Liver (tissue), 9 donors: ENCODE measurements around the gene CRACDL. TPM values are rescaled to one million over a fixed set of nuclear protein-coding genes. Genes with fewer than 3 reads are reported as not detected.

ENCODE experiments used
- DNase-seq: peaks from one replicate; pipeline ENCODE4 v3.0.0-alpha.2; 2017; ENCODE audit warnings: low spot score
- H3K27ac ChIP-seq, 2 donors: one replicate each; pipeline ENCODE4 v1.7.0; 2013; ENCODE audit warnings: inconsistent platforms in 2 of 2, low read length in 2 of 2, control low read depth in 1 of 2, low read depth in 1 of 2, mild to moderate bottlenecking in 1 of 2
- H3K27me3 ChIP-seq, 4 donors: one replicate each; pipeline versions ENCODE4 v1.6.1 to v1.7.0; 2013; ENCODE audit warnings: low read length in 3 of 4, inconsistent platforms in 1 of 4, mild to moderate bottlenecking in 1 of 4, moderate library complexity in 1 of 4; ENCODE audit not compliant: control insufficient read depth in 4 of 4, insufficient read depth in 4 of 4
- H3K36me3 ChIP-seq, 4 donors: one replicate each; pipeline versions ENCODE4 v1.6.1 to v1.7.0; 2013; ENCODE audit warnings: low read length in 3 of 4, mild to moderate bottlenecking in 3 of 4, low read depth in 1 of 4, moderate library complexity in 1 of 4; ENCODE audit not compliant: control insufficient read depth in 4 of 4, insufficient read depth in 3 of 4
- H3K4me1 ChIP-seq, 4 donors: one replicate each; pipeline versions ENCODE4 v1.6.1 to v1.7.0; 2013; ENCODE audit warnings: low read length in 3 of 4, mild to moderate bottlenecking in 3 of 4, moderate library complexity in 1 of 4; ENCODE audit not compliant: control insufficient read depth in 4 of 4, insufficient read depth in 4 of 4
- H3K4me3 ChIP-seq, 3 donors: one replicate each; pipeline versions ENCODE4 v1.6.1 to v1.7.0; 2013; ENCODE audit warnings: low read length in 3 of 3, control low read depth in 1 of 3, low read depth in 1 of 3, mild to moderate bottlenecking in 1 of 3
- H3K9ac ChIP-seq, 2 donors: one replicate each; pipeline ENCODE4 v1.7.0; 2013; ENCODE audit warnings: low read length in 2 of 2, mild to moderate bottlenecking in 2 of 2, moderate library complexity in 2 of 2, control low read depth in 1 of 2, low read depth in 1 of 2
- H3K9me3 ChIP-seq, 4 donors: one replicate each; pipeline versions ENCODE4 v1.6.1 to v1.7.0; 2013; ENCODE audit warnings: low read length in 3 of 4; ENCODE audit not compliant: control insufficient read depth in 4 of 4
- EGR1 ChIP-seq, 2 donors: IDR thresholded peaks; 2 replicates each; pipeline ENCODE4 v1.6.1; 2016 to 2018; ENCODE audit warnings: antibody characterized with exemption in 2 of 2, low read depth in 2 of 2
- FOXA1 ChIP-seq: IDR thresholded peaks from 2 replicates; pipeline ENCODE4 v1.6.1; 2016; ENCODE audit warnings: antibody characterized with exemption
- FOXA2 ChIP-seq: IDR thresholded peaks from 2 replicates; pipeline ENCODE4 v1.6.1; 2016; ENCODE audit warnings: antibody characterized with exemption
- GABPA ChIP-seq, 2 donors: IDR thresholded peaks in 1 of 2; conservative IDR thresholded peaks in 1 of 2; 2 replicates each; pipeline ENCODE4 v1.6.1; 2016; ENCODE audit warnings: antibody characterized with exemption in 2 of 2, mild to moderate bottlenecking in 1 of 2, moderate library complexity in 1 of 2
- HNF4G ChIP-seq: IDR thresholded peaks from 2 replicates; pipeline ENCODE4 v1.6.1; 2016; ENCODE audit warnings: antibody characterized with exemption
- JUND ChIP-seq, 2 donors: IDR thresholded peaks; 2 replicates each; pipeline ENCODE4 v1.6.1; 2016; ENCODE audit warnings: antibody characterized with exemption in 2 of 2
- NR2F2 ChIP-seq: IDR thresholded peaks from 2 replicates; pipeline ENCODE4 v1.6.1; 2016; ENCODE audit warnings: antibody characterized with exemption
- RAD21 ChIP-seq, 2 donors: IDR thresholded peaks; 2 replicates each; pipeline ENCODE4 v1.6.1; 2016; ENCODE audit warnings: antibody characterized with exemption in 2 of 2, mild to moderate bottlenecking in 2 of 2
- RXRA ChIP-seq, 2 donors: IDR thresholded peaks; 2 replicates each; pipeline ENCODE4 v1.6.1; 2017 to 2018; ENCODE audit warnings: antibody characterized with exemption in 2 of 2, mild to moderate bottlenecking in 1 of 2
- SP1 ChIP-seq: IDR thresholded peaks from 2 replicates; pipeline ENCODE4 v1.6.1; 2018; ENCODE audit warnings: antibody characterized with exemption, mild to moderate bottlenecking
- TAF1 ChIP-seq: conservative IDR thresholded peaks from 2 replicates; pipeline ENCODE4 v1.6.1; 2016; ENCODE audit warnings: antibody characterized with exemption, mild to moderate bottlenecking
- YY1 ChIP-seq: IDR thresholded peaks from 2 replicates; pipeline ENCODE4 v1.6.1; 2016; ENCODE audit warnings: antibody characterized with exemption, mild to moderate bottlenecking
- WGBS: extraction: QIAGEN DNeasy Blood & Tissue Kit; methylation state at CpG from one replicate; pipeline ENCODE4 v1.1.7; 2013; 5-methylcytosine and 5-hydroxymethylcytosine counted together
- polyA plus RNA-seq, 2 donors: library from polyadenylated mRNA; stranded (reverse) in 1 of 2; unstranded in 1 of 2; fragments of 200-250 nt in 1 of 2; fragments of >200 nt in 1 of 2; fragmentation: Nextera tagmentation in 1 of 2; extraction: Ambion mirVana in 1 of 2; gene quantifications; one replicate each; pipeline versions ENCODE4 v1.2.1 to v1.2.3, GENCODE V29; 2013 to 2015
- total RNA-seq, 2 donors: library from RNA; depleted of rRNA; stranded (reverse); fragments of >200 nt; gene quantifications; one replicate each; pipeline ENCODE4 v1.2.3, GENCODE V29; 2014
- TF ChIP-seq, protein P1 (sequence below): IDR thresholded peaks from 2 replicates; pipeline ENCODE4 v1.6.1; 2016; ENCODE audit warnings: antibody characterized with exemption
- TF ChIP-seq, protein P2 (sequence below): IDR thresholded peaks from 2 replicates; pipeline ENCODE4 v1.6.1; 2016; ENCODE audit warnings: antibody characterized with exemption, mild to moderate bottlenecking
- TF ChIP-seq, protein P3 (sequence below): fragments of 150-350 bp; IDR thresholded peaks from 2 replicates; pipeline ENCODE4 v1.5.1; 2017; ENCODE audit warnings: improper control_type of control experiment, low read depth, low read length; ENCODE audit not compliant: missing input control
- TF ChIP-seq, protein P4 (sequence below): IDR thresholded peaks from 2 replicates; pipeline ENCODE4 v1.6.1; 2016; ENCODE audit warnings: antibody characterized with exemption
- TF ChIP-seq, protein P5 (sequence below): IDR thresholded peaks from 2 replicates; pipeline ENCODE4 v1.6.1; 2016; ENCODE audit warnings: antibody characterized with exemption
- donor health status: healthy.
- donor health status: healthy.
- donor health status: healthy.
- donor health status: healthy.
- donor health status: healthy.

CRACDL gene
- total and polyA plus RNA-seq, 4 donors = 0.13 to 0.46 (median 0.29) TPM

DNA sequence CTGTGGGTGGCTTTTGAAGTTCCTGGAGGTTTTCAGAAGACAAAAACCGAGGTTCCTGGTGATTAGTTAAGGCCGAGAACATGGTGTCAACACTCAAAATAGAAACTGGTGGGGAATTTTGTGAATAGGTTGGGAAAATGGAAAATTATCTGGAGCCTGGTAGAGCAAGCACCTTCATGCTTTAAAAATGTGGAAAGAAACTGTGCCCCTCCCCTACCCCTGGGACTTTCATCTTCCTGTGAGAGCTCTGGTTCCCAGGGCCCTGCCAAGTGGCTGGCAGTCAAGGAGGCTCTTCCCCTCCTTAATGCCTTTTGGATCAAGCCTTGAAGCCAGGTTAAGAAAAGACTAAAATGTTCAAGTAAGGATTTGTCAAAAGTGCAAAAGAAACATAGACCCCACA is 1.9 kb upstream of the CRACDL start:
- Histone ChIP-seq H3K36me3 (no peaks in the 10 kb centered on the region), H3K9ac (no peak overlapping the region), H3K27ac (no peak overlapping the region), H3K9me3 (no peaks in the 10 kb centered on the region), H3K27me3 (peaks cover 0 to 4% (median 2%) of the 10 kb centered on the region in 4 donors), H3K4me3 (no peak overlapping the region), H3K4me1 (peaks cover 6 to 24% (median 13%) of the 10 kb centered on the region in 4 donors)
- no peak for DNase-seq
- no peak for TF ChIP-seq RXRA (IDR thresholded peaks at IDR 0.05)
- TF ChIP-seq, protein P1, sequence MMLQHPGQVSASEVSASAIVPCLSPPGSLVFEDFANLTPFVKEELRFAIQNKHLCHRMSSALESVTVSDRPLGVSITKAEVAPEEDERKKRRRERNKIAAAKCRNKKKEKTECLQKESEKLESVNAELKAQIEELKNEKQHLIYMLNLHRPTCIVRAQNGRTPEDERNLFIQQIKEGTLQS = no peak
- no peak for TF ChIP-seq FOXA1
- TF ChIP-seq, protein P2, sequence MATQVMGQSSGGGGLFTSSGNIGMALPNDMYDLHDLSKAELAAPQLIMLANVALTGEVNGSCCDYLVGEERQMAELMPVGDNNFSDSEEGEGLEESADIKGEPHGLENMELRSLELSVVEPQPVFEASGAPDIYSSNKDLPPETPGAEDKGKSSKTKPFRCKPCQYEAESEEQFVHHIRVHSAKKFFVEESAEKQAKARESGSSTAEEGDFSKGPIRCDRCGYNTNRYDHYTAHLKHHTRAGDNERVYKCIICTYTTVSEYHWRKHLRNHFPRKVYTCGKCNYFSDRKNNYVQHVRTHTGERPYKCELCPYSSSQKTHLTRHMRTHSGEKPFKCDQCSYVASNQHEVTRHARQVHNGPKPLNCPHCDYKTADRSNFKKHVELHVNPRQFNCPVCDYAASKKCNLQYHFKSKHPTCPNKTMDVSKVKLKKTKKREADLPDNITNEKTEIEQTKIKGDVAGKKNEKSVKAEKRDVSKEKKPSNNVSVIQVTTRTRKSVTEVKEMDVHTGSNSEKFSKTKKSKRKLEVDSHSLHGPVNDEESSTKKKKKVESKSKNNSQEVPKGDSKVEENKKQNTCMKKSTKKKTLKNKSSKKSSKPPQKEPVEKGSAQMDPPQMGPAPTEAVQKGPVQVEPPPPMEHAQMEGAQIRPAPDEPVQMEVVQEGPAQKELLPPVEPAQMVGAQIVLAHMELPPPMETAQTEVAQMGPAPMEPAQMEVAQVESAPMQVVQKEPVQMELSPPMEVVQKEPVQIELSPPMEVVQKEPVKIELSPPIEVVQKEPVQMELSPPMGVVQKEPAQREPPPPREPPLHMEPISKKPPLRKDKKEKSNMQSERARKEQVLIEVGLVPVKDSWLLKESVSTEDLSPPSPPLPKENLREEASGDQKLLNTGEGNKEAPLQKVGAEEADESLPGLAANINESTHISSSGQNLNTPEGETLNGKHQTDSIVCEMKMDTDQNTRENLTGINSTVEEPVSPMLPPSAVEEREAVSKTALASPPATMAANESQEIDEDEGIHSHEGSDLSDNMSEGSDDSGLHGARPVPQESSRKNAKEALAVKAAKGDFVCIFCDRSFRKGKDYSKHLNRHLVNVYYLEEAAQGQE = no peak
- no peak for TF ChIP-seq YY1
- TF ChIP-seq HNF4G = no peak
- no peak for TF ChIP-seq GABPA (IDR thresholded peaks at IDR 0.05 in 1 of 2, conservative IDR thresholded peaks at IDR 0.05 in 1 of 2)
- no peak for TF ChIP-seq EGR1 (IDR thresholded peaks at IDR 0.05; ENCODE audit: low read depth in 2 of 2)
- 88% methylated on average over 2 of the region's 2 CpGs for WGBS

DNA sequence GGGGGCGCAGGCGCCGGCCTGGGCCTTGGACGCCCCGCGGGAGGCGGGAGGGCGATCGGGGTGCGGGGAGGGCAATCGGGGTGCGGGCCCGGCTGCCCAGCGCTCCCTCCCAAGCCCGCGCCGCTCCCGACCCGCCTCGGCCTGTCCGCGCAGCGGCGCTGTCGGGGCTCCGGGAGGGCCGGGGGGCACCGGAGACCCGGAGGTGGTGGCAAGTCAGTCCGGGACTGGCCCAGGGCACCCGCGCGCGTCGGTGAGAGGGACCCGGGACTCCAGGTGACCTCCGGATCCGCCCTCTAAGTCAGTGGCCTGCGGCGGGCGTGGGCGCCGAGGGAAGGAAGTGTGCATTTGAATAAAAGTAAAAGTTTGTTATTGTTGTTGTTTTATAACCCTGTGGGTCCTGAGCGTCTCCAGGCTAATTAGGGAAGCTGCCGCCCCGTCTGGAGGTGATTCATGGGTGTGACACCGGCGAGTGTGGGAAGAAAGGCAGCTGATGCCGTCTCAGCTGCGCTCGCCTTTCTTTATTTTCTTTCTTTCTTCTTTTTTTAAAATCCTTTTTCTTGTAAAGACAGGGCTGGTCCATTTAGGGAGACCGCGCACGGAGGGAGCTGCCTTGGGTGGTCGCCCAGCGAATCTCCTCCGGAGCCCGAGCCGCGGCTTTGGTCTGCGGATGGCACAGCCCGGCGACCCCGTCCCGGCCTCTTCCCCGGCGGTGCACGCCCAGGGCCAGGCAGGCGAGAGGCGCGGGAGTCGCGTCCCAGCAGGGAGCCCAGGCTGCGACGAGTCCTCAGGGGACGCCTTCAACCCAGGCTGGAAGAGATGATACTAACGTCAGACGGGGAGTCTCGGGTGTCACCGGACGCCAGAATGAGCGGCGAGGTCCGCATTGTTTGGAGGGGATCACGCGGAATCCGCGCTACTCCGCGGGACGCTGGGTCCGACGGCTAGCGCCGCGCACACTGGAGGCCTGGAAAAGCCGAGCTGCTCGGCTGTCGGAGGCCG is 627 bp upstream of the CRACDL start:
- no peaks in the 10 kb centered on the region for H3K36me3 ChIP-seq
- 7% methylated on average over 100 of the region's 100 CpGs for WGBS
- H3K4me3 ChIP-seq = peak overlapping the region in 1 of 3 donors; percentile 63
- no peak overlapping the region for H3K9ac ChIP-seq
- no peak overlapping the region for H3K27ac ChIP-seq
- TF ChIP-seq, protein P3, sequence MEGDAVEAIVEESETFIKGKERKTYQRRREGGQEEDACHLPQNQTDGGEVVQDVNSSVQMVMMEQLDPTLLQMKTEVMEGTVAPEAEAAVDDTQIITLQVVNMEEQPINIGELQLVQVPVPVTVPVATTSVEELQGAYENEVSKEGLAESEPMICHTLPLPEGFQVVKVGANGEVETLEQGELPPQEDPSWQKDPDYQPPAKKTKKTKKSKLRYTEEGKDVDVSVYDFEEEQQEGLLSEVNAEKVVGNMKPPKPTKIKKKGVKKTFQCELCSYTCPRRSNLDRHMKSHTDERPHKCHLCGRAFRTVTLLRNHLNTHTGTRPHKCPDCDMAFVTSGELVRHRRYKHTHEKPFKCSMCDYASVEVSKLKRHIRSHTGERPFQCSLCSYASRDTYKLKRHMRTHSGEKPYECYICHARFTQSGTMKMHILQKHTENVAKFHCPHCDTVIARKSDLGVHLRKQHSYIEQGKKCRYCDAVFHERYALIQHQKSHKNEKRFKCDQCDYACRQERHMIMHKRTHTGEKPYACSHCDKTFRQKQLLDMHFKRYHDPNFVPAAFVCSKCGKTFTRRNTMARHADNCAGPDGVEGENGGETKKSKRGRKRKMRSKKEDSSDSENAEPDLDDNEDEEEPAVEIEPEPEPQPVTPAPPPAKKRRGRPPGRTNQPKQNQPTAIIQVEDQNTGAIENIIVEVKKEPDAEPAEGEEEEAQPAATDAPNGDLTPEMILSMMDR = no peak
- TF ChIP-seq NR2F2 (no peak), FOXA2 (no peak), HNF4G (no peak), EGR1 (IDR thresholded peaks at IDR 0.05; ENCODE audit: low read depth in 2 of 2) (no peak), FOXA1 (no peak), GABPA (IDR thresholded peaks at IDR 0.05 in 1 of 2, conservative IDR thresholded peaks at IDR 0.05 in 1 of 2) (no peak), SP1 (no peak), TAF1 (no peak), RXRA (IDR thresholded peaks at IDR 0.05) (no peak), RAD21 (IDR thresholded peaks at IDR 0.05) (no peak), YY1 (no peak), JUND (IDR thresholded peaks at IDR 0.05) (no peak)
- TF ChIP-seq, protein P4, sequence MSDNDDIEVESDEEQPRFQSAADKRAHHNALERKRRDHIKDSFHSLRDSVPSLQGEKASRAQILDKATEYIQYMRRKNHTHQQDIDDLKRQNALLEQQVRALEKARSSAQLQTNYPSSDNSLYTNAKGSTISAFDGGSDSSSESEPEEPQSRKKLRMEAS = no peak
- TF ChIP-seq, protein P1 = no peak
- TF ChIP-seq, protein P2 = no peak
- TF ChIP-seq, protein P5, sequence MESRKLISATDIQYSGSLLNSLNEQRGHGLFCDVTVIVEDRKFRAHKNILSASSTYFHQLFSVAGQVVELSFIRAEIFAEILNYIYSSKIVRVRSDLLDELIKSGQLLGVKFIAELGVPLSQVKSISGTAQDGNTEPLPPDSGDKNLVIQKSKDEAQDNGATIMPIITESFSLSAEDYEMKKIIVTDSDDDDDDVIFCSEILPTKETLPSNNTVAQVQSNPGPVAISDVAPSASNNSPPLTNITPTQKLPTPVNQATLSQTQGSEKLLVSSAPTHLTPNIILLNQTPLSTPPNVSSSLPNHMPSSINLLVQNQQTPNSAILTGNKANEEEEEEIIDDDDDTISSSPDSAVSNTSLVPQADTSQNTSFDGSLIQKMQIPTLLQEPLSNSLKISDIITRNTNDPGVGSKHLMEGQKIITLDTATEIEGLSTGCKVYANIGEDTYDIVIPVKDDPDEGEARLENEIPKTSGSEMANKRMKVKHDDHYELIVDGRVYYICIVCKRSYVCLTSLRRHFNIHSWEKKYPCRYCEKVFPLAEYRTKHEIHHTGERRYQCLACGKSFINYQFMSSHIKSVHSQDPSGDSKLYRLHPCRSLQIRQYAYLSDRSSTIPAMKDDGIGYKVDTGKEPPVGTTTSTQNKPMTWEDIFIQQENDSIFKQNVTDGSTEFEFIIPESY = no peak
- H3K27me3 ChIP-seq = peaks cover 0 to 4% (median 2%) of the 10 kb centered on the region in 4 donors
- no peak for DNase-seq
- H3K9me3 ChIP-seq = no peaks in the 10 kb centered on the region
- H3K4me1 ChIP-seq = peaks cover 6 to 24% (median 13%) of the 10 kb centered on the region in 4 donors
